Right cardiac atrium (tissue), 5 donors: Measurements from ENCODE around the gene SLA2. TPM values are rescaled to one million over a fixed set of nuclear protein-coding genes. Genes with fewer than 3 reads are reported as not detected.

Experiments
- ATAC-seq, 2 donors: fragments of 200-7000 bp; cut with Tn5 transposase; one replicate each; pipeline versions ENCODE4 v1.8.0 to v1.9.1; 2020; ENCODE audit warnings: moderate library complexity in 2 of 2, mild to moderate bottlenecking in 1 of 2
- DNase-seq, 3 donors: peaks; one replicate each; pipeline ENCODE4 v3.0.0-alpha.2; 2020
- H3K27ac ChIP-seq: one replicate; pipeline ENCODE4 v1.5.1; 2013; ENCODE audit warnings: mild to moderate bottlenecking, low read length, control low read depth, moderate library complexity
- H3K27me3 ChIP-seq: one replicate; pipeline ENCODE4 v1.6.1; 2013; ENCODE audit not compliant: control insufficient read depth, insufficient read depth
- H3K4me1 ChIP-seq: one replicate; pipeline ENCODE4 v1.6.1; 2013; ENCODE audit warnings: low read length; ENCODE audit not compliant: control insufficient read depth, insufficient read depth
- H3K4me3 ChIP-seq: one replicate; pipeline ENCODE4 v1.5.1; 2013; ENCODE audit warnings: low read length, control low read depth
- H3K9me3 ChIP-seq: one replicate; pipeline ENCODE4 v1.6.1; 2013; ENCODE audit warnings: low read length; ENCODE audit not compliant: control insufficient read depth
- WGBS: extraction: QIAGEN DNeasy Blood & Tissue Kit; methylation state at CpG from one replicate; pipeline ENCODE4 v1.1.7; 2013; 5-methylcytosine and 5-hydroxymethylcytosine counted together
- intact Hi-C, 4 donors: fragments of 100-400 bp; cut with DNase I; formaldehyde crosslinking; loops; one replicate each; pipeline versions ENCODE4 v1.11.0 to v1.14.0; 2022 to 2023
- polyA plus RNA-seq: library from polyadenylated mRNA; stranded (reverse); fragments of 200-250 nt; gene quantifications from one replicate; pipeline ENCODE4 v1.2.3, GENCODE V29; 2013
- total RNA-seq, 4 donors: library from RNA; stranded (reverse); fragmentation: NEBNext Ultra II Directional; extraction: Animal tissue kit (Norgen Biotek cat#: 25700); gene quantifications; one replicate each; pipeline ENCODE4 v1.2.1, GENCODE V29; 2021
- donor health status: healthy with polysubstance abuse.
- donor health status: DM: no; HTN: yes; CAD: no.
- donor health status: DM: no; HTN: no; CAD: no.
- donor health status: DM: no; HTN: yes; CAD: no; lungs with severe emphysema.
- donor health status: DM: yes; HTN: yes; CAD: no.

Gene SLA2
- total and polyA plus RNA-seq, 5 donors = 0.20 to 0.70 (median 0.56) TPM

DNA sequence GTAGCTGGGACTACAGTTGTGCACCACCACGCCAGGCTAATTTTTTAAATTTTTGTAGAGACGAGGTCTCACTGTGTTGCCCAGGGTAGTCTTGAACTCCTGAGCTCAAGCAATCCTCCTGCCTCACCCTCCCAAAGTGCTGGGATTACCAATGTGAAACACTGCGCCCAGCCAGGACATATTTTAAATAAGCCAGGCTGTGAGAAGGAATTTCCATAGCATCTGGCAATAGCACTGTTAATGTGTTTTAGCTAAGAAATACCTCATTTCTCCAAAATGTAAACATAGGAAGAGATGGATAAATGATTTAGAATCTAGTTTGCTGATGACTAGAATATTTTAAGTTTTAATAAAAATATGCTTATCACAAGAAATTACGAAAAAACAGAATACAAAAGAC lies 27.0 kb upstream of the SLA2 start:
- H3K27me3 ChIP-seq = no peaks in the 10 kb centered on the region
- no peaks in the 10 kb centered on the region for H3K9me3 ChIP-seq
- no peak overlapping the region for H3K4me3 ChIP-seq
- 91% methylated on average over 4 of the region's 4 CpGs for WGBS
- H3K27ac ChIP-seq = no peak overlapping the region
- DNase-seq (no peak), ATAC-seq (no peak)
- intact Hi-C loops = no loop called here
- H3K4me1 ChIP-seq = no peaks in the 10 kb centered on the region

DNA sequence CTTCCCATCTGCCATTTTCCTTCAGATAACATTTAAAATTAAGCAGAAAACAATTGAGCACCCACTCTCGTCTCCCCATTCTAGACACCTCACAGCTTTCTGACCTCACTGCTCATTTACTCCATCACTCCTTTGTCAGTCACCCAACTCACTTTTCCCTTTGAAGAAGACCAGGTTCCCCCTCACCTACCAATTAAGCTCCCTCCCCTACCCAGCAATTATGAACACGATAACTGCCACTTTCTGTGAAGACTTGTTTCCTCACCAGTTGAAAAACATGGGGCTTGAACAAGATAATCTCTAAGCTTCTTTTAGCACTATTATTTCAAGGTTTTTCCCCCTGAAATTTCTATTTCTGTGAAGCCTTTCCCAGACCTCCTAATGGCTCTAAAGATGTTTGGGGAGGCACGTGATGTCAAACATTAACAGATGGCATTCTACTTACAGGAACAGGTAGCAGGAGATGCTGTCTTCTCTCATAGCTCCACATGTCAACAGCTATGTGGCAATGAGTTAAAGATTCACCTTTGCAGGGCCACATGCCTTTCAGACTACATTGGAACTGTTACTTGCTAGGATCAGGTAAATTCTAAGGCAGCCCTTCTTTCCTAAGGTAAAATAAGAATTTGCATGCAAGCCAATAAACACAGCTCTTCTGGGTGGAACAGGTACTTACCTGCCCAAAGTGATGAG lies 24.8 kb upstream of the SLA2 start:
- DNase-seq (no peak), ATAC-seq (no peak)
- 94% methylated on average over 3 of the region's 3 CpGs for WGBS
- H3K4me1 ChIP-seq = no peaks in the 10 kb centered on the region
- H3K27ac ChIP-seq = no peak overlapping the region
- H3K4me3 ChIP-seq = no peak overlapping the region
- no peaks in the 10 kb centered on the region for H3K9me3 ChIP-seq
- H3K27me3 ChIP-seq = no peaks in the 10 kb centered on the region
- intact Hi-C loops = no loop called here

DNA sequence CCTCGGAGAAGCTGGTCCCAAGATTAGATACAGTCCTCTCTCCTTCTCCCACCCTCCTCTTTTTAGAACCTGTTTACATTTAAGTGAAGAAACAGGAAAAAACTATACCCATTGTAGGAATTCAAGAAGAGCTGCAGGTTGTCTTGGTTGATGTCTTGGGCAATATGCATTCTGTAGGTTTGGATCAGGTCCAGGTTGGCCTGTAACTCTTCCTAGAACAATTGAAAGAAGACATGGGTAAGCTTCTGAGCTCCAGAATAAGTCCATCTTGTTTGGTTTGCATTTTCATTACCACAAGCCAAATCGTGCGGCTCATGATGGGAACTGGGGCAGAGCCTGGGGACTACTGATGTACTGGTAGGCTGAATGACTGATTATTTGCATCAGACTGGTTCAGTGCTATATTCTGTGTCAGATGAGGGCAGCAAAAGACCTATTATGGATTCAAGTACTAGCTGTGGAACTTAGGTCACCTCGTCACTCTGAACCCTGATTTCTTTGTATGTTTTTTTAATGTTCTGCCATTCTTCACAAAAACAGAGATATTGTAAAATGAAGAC lies 20.3 kb upstream of the SLA2 start:
- WGBS = 63% methylated on average over 4 of the region's 4 CpGs
- no peak for DNase-seq
- intact Hi-C loops = no loop called here
- Histone ChIP-seq H3K27ac (no peak overlapping the region), H3K4me3 (no peak overlapping the region), H3K4me1 (no peaks in the 10 kb centered on the region), H3K9me3 (no peaks in the 10 kb centered on the region), H3K27me3 (no peaks in the 10 kb centered on the region)
- no peak for ATAC-seq

GRCh38 chr20:36663031-36663430 lies 17.0 kb upstream of the SLA2 start:
- intact Hi-C loops = no loop called here
- Histone ChIP-seq H3K4me3 (no peak overlapping the region), H3K9me3 (no peaks in the 10 kb centered on the region), H3K27me3 (no peaks in the 10 kb centered on the region), H3K4me1 (no peaks in the 10 kb centered on the region), H3K27ac (no peak overlapping the region)
- WGBS = 73% methylated on average over 2 of the region's 2 CpGs
- ATAC-seq = no peak
- DNase-seq = no peak

- WGBS = 78% methylated on average over 3 of the region's 3 CpGs
- H3K27ac ChIP-seq = no peak overlapping the region
- no peak for ATAC-seq
- no peak overlapping the region for H3K4me3 ChIP-seq
- no peak for DNase-seq
- H3K4me1 ChIP-seq = no peaks in the 10 kb centered on the region
- H3K27me3 ChIP-seq = no peaks in the 10 kb centered on the region
- intact Hi-C loops = no loop called here
- H3K9me3 ChIP-seq = no peaks in the 10 kb centered on the region
These were observed 12.3 kb upstream of the SLA2 start for GRCh38 chr20:36658300-36658699.

- Histone ChIP-seq H3K4me1 (no peaks in the 10 kb centered on the region), H3K9me3 (no peaks in the 10 kb centered on the region), H3K27me3 (no peaks in the 10 kb centered on the region), H3K4me3 (no peak overlapping the region), H3K27ac (no peak overlapping the region)
- intact Hi-C loops = no loop called here
- DNase-seq (no peak), ATAC-seq (no peak)
- WGBS = 59% methylated on average over 4 of the region's 4 CpGs
These were observed 10.7 kb upstream of the SLA2 start for GRCh38 chr20:36656733-36657132.

DNA sequence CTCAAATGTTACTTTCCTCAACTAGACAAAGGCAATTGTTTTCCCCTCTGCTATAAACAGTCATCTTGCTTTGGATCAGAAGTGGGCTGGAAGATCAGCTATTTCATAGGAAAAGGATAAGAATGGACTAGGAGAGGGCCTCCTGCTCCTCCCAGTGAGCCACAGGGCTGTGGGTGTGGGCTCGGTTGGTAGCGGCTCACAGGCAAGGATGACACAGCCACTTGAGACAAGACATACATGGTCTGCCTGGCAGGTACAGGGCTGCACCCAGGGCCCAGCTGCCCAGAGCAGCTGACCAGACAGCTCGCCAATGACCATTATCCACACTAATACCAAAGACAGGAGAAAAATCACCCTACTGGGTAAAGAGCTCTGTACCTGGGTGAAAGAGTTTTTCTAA lies 9.0 kb upstream of the SLA2 start:
- Histone ChIP-seq H3K4me3 (no peak overlapping the region), H3K27ac (no peak overlapping the region), H3K9me3 (no peaks in the 10 kb centered on the region), H3K27me3 (no peaks in the 10 kb centered on the region), H3K4me1 (no peaks in the 10 kb centered on the region)
- WGBS = 87% methylated on average over 3 of the region's 3 CpGs
- DNase-seq (no peak), ATAC-seq (no peak)
- intact Hi-C loops = no loop called here

DNA sequence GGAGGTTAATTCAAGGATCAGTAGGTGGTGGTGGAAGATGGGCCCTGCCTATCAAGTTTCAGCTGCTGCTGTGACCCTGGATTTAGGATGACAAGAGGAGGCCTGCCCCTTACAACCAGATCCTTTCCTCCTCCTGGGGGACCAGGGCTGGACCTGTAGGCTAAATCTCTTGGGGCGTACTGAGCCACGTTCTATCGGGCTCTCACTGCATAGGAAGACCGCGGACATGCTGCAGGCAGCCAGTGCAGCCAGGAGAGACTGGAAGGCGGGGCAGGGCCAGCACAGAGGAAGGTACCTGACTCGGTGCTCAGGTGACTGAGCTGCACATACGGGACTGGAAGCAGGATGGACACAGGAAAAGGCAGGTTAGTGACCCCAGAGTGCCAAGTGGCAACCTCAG lies 8.5 kb upstream of the SLA2 start:
- intact Hi-C loops = no loop called here
- 96% methylated on average over 8 of the region's 8 CpGs for WGBS

GRCh38 chr20:36653456-36653855 lies 7.5 kb upstream of the SLA2 start:
- H3K4me3 ChIP-seq = no peak overlapping the region
- H3K27me3 ChIP-seq = no peaks in the 10 kb centered on the region
- ATAC-seq = no peak
- intact Hi-C loops = no loop called here
- H3K27ac ChIP-seq = no peak overlapping the region
- no peaks in the 10 kb centered on the region for H3K4me1 ChIP-seq
- 94% methylated on average over 9 of the region's 9 CpGs for WGBS
- no peaks in the 10 kb centered on the region for H3K9me3 ChIP-seq
- no peak for DNase-seq

More for the DNA sequence above, 8.5 kb upstream of the SLA2 start:
- ATAC-seq = no peak
- H3K4me1 ChIP-seq = no peaks in the 10 kb centered on the region
- no peaks in the 10 kb centered on the region for H3K9me3 ChIP-seq
- no peak overlapping the region for H3K4me3 ChIP-seq
- no peaks in the 10 kb centered on the region for H3K27me3 ChIP-seq
- DNase-seq = no peak
- no peak overlapping the region for H3K27ac ChIP-seq

DNA sequence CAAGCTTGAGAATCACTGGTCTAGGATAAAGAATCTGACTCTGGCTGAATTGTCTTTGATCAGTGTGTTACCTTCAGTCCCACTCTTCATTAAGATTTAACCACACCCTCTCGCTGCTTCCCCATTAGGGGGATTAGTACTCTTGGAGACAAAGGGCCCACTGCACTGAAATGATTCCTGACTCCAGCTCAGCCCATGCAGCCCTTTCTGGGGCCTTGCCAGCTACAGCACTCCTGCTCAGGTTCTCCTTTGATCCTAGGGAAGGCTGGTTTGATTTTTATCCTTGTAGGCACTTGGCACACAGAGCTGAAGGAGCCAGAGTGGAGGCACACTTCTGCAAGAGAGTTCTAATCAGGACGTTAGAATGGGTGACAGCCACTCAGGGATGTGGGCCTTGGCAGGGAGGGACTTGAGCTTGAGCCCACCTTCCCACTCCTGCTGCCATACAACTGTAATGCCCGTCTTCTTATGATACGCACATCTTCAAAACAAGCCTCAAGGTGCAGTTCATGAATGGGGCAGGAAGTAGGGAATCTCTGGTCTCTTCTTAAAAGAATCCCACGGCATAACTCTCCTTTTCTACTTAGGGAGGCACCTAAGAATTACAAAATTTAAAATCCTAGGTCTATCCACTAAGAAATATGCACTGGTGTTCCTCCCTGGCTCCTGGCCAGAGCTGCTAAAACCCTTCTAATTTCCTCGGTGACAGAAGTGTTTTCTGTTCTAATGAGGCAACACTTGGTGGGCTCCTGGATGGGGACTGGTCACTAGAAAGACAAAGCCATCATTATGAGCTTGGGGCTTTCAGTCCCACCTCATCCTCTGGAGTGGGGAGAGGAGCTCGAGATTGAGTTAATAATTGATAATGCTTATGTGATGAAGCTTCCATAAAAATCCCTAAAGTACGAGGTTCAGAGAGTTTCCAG lies 1.5 kb upstream of the SLA2 start:
- ATAC-seq (no peak), DNase-seq (no peak)
- 68% methylated on average over 8 of the region's 8 CpGs for WGBS
- Histone ChIP-seq H3K27me3 (no peaks in the 10 kb centered on the region), H3K27ac (no peak overlapping the region), H3K4me1 (no peaks in the 10 kb centered on the region), H3K4me3 (no peak overlapping the region), H3K9me3 (no peaks in the 10 kb centered on the region)
- intact Hi-C loops = no loop called here

DNA sequence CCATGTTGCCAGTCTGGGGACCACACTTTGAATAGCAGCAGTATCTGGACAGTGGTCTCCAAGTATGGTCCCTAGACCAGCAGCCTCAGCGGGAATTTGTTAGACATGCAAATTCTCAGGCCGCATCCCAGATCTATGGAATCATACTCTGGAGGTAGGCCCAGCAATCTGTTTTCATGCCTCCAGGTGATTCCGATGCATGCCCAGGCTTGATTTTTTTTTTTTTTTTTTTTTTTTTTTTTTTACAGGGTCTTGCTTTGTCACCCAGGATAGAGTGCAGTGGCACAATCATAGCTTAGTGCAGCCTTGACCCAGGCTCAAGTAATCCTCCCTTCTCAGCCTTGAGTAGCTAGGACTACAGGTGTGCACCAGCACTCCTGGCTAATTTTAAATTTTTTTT lies 682 bp upstream of the SLA2 start:
- no peak overlapping the region for H3K27ac ChIP-seq
- WGBS = 91% methylated on average over 3 of the region's 3 CpGs
- no peaks in the 10 kb centered on the region for H3K4me1 ChIP-seq
- no peaks in the 10 kb centered on the region for H3K9me3 ChIP-seq
- DNase-seq (no peak), ATAC-seq (no peak)
- intact Hi-C loops = no loop called here
- no peak overlapping the region for H3K4me3 ChIP-seq
- no peaks in the 10 kb centered on the region for H3K27me3 ChIP-seq
